ENCODE data around the gene DHRS3. TPM values are rescaled to one million over a fixed set of nuclear protein-coding genes. Genes with fewer than 3 reads are reported as not detected.
A peak's percentile ranks its signal among the peaks of the same experiment; 100 is the strongest.

Gene DHRS3
- total and polyA plus RNA-seq, 12 donors, result 39.9 to 93.5 (median 63.7) TPM

DNA sequence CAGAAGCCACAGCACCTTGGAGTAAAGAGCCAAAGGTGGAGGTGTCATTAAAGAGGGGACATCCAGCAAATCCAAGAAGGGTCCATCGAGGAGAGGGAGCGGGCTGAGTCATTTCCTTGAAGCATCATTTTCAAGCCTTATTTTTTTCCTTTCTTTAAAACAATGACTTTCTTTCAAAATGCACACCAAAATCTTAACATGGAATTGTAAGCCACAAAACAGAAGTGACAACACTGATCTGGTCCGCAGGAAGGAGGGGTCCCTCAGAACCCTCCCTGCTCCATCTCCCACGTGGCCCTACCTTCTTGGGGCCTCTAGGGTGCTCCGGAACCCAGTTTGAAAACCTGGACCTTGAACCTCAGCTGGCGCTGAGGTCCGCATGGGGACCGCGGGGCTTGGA, 14.8 kb downstream of the DHRS3 start:
- H3K4me1 ChIP-seq, result peaks cover 52 to 75% (median 71%) of the 10 kb centered on the region in 9 donors
- no peak overlapping the region for H3K4me3 ChIP-seq
- peak overlapping the region; percentile 34 to 95 (median 78) for H3K27ac ChIP-seq
- 76 to 79% methylated on average over 9 of the region's 9 CpGs for WGBS, 2 donors
- ATAC-seq (no peak), DNase-seq (no peak)
- intact Hi-C loops (cut with DNase I), result loop anchor here in 2 of 10 donors (5.0 kb wide), 2 partner anchors 126 to 171 kb away; no protein-coding TSS in a partner anchor
- TF ChIP-seq, protein P1, sequence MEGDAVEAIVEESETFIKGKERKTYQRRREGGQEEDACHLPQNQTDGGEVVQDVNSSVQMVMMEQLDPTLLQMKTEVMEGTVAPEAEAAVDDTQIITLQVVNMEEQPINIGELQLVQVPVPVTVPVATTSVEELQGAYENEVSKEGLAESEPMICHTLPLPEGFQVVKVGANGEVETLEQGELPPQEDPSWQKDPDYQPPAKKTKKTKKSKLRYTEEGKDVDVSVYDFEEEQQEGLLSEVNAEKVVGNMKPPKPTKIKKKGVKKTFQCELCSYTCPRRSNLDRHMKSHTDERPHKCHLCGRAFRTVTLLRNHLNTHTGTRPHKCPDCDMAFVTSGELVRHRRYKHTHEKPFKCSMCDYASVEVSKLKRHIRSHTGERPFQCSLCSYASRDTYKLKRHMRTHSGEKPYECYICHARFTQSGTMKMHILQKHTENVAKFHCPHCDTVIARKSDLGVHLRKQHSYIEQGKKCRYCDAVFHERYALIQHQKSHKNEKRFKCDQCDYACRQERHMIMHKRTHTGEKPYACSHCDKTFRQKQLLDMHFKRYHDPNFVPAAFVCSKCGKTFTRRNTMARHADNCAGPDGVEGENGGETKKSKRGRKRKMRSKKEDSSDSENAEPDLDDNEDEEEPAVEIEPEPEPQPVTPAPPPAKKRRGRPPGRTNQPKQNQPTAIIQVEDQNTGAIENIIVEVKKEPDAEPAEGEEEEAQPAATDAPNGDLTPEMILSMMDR (IDR thresholded peaks at IDR 0.05), result no peak
- H3K9me3 ChIP-seq, result peaks cover 0 to 9% (median 0%) of the 10 kb centered on the region in 11 donors
- peaks cover 0 to 21% (median 0%) of the 10 kb centered on the region in 9 donors for H3K36me3 ChIP-seq
- H3K27me3 ChIP-seq, result no peaks in the 10 kb centered on the region

DNA sequence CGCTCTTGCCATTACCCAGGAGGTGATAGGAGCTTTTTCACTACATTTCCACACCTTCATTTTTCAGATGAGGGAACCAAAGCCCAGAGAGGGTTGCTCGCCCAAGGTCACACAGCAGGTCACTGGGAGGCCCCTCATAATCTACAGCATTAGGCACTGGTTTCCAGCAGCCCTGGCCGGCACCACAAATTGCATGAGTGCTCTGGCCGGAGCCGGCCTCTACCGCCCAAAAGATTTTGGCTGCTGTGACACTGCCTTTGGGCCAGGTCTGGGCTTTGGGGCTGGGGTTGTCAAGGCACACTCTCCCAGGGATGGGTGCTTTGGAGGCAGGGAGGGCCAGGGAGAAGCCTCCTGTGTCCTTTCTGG, 15.4 kb downstream of the DHRS3 start:
- H3K9me3 ChIP-seq, result peaks cover 0 to 9% (median 0%) of the 10 kb centered on the region in 11 donors
- H3K27me3 ChIP-seq, result no peaks in the 10 kb centered on the region
- H3K36me3 ChIP-seq, result peaks cover 0 to 18% (median 0%) of the 10 kb centered on the region in 9 donors
- peaks cover 58 to 80% (median 77%) of the 10 kb centered on the region in 9 donors for H3K4me1 ChIP-seq
- DNase-seq (peak in 1 of 2 donors; percentile 40), ATAC-seq (peak in 2 of 8 donors; percentile 1 to 9)
- WGBS, 2 donors, result 53 to 58% methylated on average over 6 of the region's 6 CpGs
- TF ChIP-seq, protein P1 (IDR thresholded peaks at IDR 0.05), result no peak
- peak overlapping the region in 8 of 10 donors; percentile 69 to 95 (median 86) for H3K27ac ChIP-seq
- no peak overlapping the region for H3K4me3 ChIP-seq
- intact Hi-C loops (cut with DNase I), result loop anchor here in 2 of 10 donors (5.0 kb wide), 2 partner anchors 125 to 170 kb away; no protein-coding TSS in a partner anchor

DNA sequence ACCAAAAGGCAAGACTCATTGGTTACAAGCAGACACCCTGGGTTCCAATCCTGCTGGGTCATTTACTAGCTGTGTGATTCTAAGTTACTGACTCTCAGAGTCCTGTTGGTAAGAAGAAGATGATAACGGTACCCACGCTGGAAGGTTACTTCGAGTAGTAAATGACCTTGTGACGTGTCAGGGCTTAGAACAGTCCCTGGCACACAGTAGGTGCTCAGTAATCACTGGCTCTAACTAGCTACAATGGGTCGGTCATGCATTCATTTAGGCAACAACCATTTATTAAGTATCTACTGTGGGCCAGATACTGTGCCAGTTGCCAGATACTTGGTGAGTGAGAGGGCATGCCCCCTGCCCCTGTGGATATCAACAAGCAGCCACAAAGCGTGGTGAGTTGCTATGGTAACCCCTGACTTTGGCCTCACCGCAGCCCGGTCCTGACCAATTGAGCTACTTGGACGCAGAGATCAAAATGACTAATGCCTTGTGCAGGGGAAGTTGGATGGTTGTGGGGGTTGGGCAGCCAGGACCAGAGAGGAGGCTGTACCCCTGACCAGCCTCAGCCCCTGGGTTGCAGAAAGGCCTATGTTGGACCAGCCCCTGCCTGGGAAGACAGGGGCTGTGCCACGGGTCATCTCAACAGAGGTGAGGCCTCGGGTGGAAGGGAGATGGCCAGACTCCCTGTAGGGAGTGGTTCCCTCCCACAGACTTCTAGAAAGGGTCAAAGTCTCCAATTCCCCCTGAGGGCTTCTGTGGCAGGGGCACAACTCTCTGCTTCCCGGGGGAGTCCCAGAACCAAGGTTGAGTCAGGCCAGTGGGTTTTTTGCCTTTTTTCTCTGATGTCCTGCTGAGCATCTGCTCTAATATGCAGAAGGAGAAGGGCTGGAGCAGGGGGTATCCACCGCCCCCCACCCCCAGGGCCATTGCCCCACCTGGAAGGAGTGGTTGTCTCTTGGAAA, 16.0 kb downstream of the DHRS3 start:
- H3K27me3 ChIP-seq, result no peaks in the 10 kb centered on the region
- intact Hi-C loops (cut with DNase I), result loop anchor here in 3 of 10 donors (2.0 to 5.0 kb wide), 3 partner anchors 13 to 170 kb away; no protein-coding TSS in a partner anchor
- peaks cover 0 to 8% (median 0%) of the 10 kb centered on the region in 11 donors for H3K9me3 ChIP-seq
- H3K27ac ChIP-seq, result peak overlapping the region in 8 of 10 donors; percentile 71 to 95 (median 91)
- no peak overlapping the region for H3K4me3 ChIP-seq
- peaks cover 0 to 15% (median 0%) of the 10 kb centered on the region in 9 donors for H3K36me3 ChIP-seq
- TF ChIP-seq, protein P1 (IDR thresholded peaks at IDR 0.05), result no peak
- peaks cover 63 to 87% (median 84%) of the 10 kb centered on the region in 9 donors for H3K4me1 ChIP-seq
- ATAC-seq (peak in 5 of 8 donors; percentile 12 to 20 (median 14)), DNase-seq (peak in 1 of 2 donors; percentile 68)
- 62 to 63% methylated on average over 13 of the region's 13 CpGs for WGBS, 2 donors
